PFSK-1 (cell line): ENCODE data around the gene CDK6.

Experiments
- FOXP2 ChIP-seq: optimal IDR thresholded peaks from 2 replicates; pipeline ENCODE3; 2011; ENCODE audit warnings: borderline replicate concordance, control low read depth, inconsistent platforms; ENCODE audit not compliant: insufficient read depth; ENCODE audit errors: extremely low read length, extremely low read depth
- POLR2AphosphoS5 ChIP-seq: IDR thresholded peaks from 2 replicates; pipeline ENCODE4 v1.6.1; 2012; ENCODE audit warnings: low read depth, mild to moderate bottlenecking, control low read depth, low read length, moderate library complexity

- TF ChIP-seq POLR2AphosphoS5 (no peak), FOXP2 (no peak)
These were observed 214.3 kb downstream of the CDK6 start for GRCh38 chr7:92622030-92622429.
